GM10266 (cell line): ENCODE measurements around the gene HS3ST6.

Source experiments
- DNase-seq: peaks from one replicate; pipeline ENCODE4 v3.0.0; 2012; ENCODE audit errors: extremely low spot score
- TF ChIP-seq, protein P1 (sequence below): IDR thresholded peaks from 2 replicates; pipeline ENCODE4 v1.5.1; 2012; ENCODE audit warnings: mild to moderate bottlenecking, low read depth; ENCODE audit not compliant: control insufficient read depth, insufficient read depth; ENCODE audit errors: missing control alignments

The HS3ST6 gene

DNA sequence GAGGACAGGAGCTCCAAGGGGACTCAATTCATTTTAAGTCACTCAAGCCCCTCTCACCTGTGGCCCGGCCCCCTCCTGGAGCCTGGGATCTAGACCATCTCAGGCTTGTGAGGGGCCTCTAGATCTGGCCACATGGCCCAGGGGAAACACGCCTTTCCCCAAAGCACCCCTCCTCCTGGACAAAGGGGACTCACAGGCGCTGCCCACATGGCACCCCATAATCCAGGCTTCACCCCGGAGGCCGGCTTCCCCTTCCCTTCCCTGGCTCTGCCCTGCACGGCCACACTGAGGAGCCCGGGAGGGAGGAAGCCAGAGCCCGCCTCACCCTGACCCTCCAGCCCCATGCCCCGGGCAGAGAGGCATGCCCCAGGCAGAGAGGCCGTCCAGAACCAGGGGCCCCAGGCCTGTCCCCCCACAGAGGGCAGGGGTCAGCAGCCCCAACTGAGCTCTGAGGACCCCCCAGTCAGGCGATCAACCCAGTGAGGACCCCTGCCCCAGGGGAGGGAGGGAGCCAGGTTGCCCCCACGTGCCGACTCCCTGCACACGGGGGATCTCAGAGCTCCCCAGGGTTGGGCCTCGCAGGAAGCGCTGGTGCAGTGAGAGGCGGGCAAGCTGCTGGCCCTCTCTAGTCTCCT, 10.9 kb downstream of the HS3ST6 start:
- TF ChIP-seq, protein P1, sequence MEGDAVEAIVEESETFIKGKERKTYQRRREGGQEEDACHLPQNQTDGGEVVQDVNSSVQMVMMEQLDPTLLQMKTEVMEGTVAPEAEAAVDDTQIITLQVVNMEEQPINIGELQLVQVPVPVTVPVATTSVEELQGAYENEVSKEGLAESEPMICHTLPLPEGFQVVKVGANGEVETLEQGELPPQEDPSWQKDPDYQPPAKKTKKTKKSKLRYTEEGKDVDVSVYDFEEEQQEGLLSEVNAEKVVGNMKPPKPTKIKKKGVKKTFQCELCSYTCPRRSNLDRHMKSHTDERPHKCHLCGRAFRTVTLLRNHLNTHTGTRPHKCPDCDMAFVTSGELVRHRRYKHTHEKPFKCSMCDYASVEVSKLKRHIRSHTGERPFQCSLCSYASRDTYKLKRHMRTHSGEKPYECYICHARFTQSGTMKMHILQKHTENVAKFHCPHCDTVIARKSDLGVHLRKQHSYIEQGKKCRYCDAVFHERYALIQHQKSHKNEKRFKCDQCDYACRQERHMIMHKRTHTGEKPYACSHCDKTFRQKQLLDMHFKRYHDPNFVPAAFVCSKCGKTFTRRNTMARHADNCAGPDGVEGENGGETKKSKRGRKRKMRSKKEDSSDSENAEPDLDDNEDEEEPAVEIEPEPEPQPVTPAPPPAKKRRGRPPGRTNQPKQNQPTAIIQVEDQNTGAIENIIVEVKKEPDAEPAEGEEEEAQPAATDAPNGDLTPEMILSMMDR: no peak
- no peak for DNase-seq

DNA sequence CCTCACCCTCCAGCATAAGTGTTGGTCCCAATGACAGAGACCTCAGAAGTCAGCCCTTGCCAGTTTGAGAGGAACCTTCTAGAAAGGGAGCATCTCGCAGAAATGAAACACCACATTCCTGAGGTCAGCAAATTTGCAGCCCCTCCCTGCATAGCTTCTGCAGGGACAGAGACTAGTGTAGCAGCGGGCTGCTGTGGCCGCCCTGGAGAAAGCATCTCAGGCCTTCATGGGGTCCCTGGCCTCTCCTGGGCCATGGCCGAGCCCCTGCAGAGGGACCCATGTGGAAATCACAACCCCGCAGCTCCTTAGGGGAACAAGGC, 11.4 kb downstream of the HS3ST6 start:
- TF ChIP-seq, protein P1: no peak
- DNase-seq: no peak

DNA sequence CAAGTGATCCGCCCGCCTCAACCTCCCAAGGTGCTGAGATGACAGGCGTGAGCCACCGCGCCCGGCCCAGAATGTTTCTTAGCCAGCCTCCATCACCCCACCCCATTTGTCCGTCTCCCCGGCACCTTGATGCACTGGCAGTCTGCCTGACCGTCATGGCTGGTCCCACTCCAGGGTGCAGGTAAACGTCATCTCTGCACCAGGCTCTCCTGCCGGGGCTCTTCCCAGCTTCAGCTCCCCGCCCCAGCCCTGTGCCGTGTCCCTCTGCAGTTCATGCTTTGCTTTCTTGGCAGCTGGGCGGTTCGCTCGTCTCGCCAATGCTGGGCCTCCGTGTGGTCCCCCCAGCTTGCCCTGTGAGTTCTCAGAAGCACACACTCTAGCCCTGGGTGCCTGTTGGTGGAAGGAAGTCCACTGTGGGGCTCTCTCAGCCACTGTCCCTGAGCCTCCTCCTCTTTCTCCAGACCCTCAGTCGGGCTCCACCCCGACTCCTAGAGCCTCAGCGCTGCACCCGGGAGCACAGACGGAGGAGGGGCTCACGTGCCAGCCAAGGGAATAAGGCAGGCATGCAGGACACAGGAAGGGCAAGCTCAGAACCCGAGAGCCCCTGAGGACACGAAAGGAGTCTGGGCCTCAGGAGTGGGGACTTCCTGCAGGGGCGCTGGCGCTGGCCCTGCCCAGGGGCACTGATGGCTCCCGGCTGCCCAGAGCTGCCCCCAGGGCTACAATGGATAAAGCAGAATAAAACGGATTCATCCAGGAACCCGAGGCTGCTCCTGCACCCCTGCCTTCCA, 12.0 kb downstream of the HS3ST6 start:
- TF ChIP-seq, protein P1: no peak
- DNase-seq: no peak

DNA sequence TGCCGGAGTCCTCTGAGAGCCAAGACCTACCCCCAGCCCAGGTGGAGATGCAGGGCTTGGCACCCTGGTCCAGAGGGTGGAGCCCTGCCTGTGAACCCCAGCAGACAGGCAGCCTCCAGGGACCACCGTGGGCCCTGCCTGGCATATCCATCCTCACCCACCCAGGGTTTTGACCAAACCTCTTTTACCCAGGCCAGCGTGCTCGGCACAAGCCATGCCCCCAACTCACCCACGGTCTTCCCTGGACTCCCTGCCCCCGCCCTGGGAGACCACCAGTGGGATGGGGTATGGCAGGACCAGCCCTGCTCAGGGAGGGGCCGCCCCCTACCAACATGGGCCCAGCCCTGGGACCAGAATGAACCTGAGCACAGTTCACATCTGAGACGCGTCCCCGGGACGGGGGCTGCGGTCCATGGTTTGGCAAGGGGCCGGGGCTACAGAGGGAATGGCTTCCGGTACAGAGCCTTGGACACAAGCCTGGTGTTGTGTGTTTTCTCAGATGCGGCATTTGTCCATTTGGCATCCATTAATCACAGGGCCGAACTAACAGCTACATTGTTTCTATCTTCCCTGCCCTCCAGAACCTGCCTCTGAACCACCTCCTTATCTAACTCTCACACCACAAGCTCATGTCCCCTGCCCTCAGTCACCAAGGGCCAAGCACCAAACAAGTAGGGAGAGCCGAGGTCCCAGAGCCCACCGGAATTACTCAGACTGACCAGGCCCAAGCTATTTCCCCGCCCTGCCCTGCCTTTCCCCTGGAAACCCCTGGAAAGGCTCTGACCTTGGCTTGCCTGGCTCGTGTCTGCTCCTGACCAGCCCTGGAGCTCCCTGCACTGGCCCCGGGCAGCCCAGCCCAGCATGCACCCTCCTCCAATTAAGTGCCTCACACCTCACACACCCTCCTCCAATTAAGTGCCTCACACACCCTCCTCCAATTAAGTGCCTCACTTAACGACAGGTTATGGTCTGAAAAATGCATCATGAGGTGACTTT, 14.1 kb downstream of the HS3ST6 start:
- TF ChIP-seq, protein P1: no peak
- DNase-seq: no peak

DNA sequence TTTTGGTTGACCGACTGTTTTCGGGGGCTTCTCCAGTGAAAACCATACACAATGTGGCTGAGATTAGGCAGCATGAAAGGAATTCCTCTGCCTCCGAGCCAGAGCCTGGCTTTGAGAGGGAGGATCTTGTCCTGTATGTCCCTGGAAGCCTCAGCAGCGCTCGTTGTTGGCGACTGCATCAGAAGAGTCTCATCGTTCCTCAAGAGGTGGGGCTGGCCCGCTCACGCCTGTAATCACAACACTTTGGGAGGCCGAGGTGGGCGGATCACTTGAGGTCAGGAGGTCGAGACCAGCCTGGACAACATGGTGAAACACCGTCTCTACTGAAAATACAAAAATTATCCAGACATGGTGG, 15.0 kb downstream of the HS3ST6 start:
- DNase-seq: no peak
- TF ChIP-seq, protein P1: no peak

DNA sequence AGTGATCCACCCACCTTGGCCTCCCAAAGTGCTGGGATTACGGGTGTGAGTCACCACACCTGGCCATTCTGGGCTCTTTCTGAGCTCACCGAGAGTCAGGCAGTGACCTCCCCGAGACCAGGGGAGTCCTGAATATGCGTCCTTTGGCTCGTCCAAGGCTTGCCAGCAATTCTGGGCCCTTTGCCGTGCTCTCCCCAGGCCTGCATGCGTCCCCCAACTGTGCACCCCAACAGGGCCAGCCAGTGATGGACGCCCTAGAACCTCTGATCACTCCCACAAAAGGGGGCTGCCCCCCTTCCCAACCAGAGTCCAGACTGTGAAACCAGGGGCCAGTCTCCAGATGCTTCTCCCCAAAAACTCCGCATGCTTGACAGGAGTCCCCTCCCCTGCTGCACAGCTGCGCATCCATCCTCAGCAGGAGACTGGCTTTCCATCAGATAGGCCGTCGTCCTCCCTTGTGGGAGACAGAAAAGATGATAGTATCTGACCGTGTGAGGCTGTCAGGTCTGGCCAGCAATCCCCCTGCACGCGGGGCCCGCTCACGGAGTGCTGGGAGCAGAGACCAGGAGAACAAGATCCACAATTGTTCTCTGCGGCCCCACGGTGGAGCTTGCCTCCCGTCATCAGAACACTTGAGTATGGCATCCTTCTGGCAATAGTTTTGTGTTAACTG, 15.5 kb downstream of the HS3ST6 start:
- no peak for DNase-seq
- TF ChIP-seq, protein P1: no peak
